Hematopoietic multipotent progenitor cell treated with erythropoietin and hydrocortisone succinate and interleukin-3 and kit ligand, for 17 days (in vitro differentiated cells): Measurements from ENCODE around the gene FILIP1L.

ENCODE experiments used
- DNase-seq: peaks from one replicate; pipeline ENCODE4 v3.0.0-alpha.2; 2015; ENCODE audit warnings: low spot score

The FILIP1L gene

GRCh38 chr3:99795573-99795972, 318.7 kb downstream of the FILIP1L start:
- DNase-seq = no peak

GRCh38 chr3:99794485-99794884, 319.8 kb downstream of the FILIP1L start:
- no peak for DNase-seq

GRCh38 chr3:99789011-99789721, 325.1 kb downstream of the FILIP1L start:
- peak; percentile 15 for DNase-seq
